CD14-positive monocyte (primary cell): ENCODE data around the gene RGS7. TPM values are rescaled to one million over a fixed set of nuclear protein-coding genes. Genes with fewer than 3 reads are reported as not detected.

Experiments
- DNase-seq, 3 donors: peaks; one replicate each; pipeline ENCODE4 v3.0.0-alpha.2; 2011 to 2022
- H2AFZ ChIP-seq: 2 replicates; pipeline ENCODE4 v1.6.0; 2012; ENCODE audit warnings: mild to moderate bottlenecking, low read depth, low read length, inconsistent platforms; ENCODE audit not compliant: insufficient read depth, poor library complexity, severe bottlenecking
- H3K27ac ChIP-seq, 2 donors: 1 replicate in 1 of 2; 2 replicates in 1 of 2; pipeline ENCODE4 v1.5.1; 2012 to 2013; ENCODE audit warnings: low read length in 2 of 2, control low read depth in 1 of 2, inconsistent platforms in 1 of 2, low read depth in 1 of 2, mild to moderate bottlenecking in 1 of 2
- H3K27me3 ChIP-seq, 2 donors: one replicate each; pipeline versions ENCODE4 v1.6.0 to v1.6.1; 2011 to 2013; ENCODE audit warnings: low read length in 2 of 2; ENCODE audit not compliant: control insufficient read depth in 2 of 2, insufficient read depth in 2 of 2
- H3K36me3 ChIP-seq, 2 donors: replicated peaks in 1 of 2; 1 replicate in 1 of 2; 2 replicates in 1 of 2; pipeline versions ENCODE4 v1.5.1 to v1.6.1; 2012 to 2013; ENCODE audit warnings: low read length in 2 of 2, control low read depth in 1 of 2, inconsistent platforms in 1 of 2, mild to moderate bottlenecking in 1 of 2; ENCODE audit not compliant: insufficient read depth in 2 of 2, control insufficient read depth in 1 of 2
- H3K4me1 ChIP-seq, 2 donors: 1 replicate in 1 of 2; 2 replicates in 1 of 2; pipeline versions ENCODE4 v1.5.1 to v1.6.1; 2012 to 2013; ENCODE audit warnings: low read length in 2 of 2, control low read depth in 1 of 2, inconsistent platforms in 1 of 2, mild to moderate bottlenecking in 1 of 2, moderate library complexity in 1 of 2; ENCODE audit not compliant: insufficient read depth in 2 of 2, control insufficient read depth in 1 of 2
- H3K4me2 ChIP-seq: replicated peaks from 2 replicates; pipeline ENCODE3; 2012; ENCODE audit warnings: low read length, moderate library complexity, mild to moderate bottlenecking; ENCODE audit not compliant: poor library complexity, severe bottlenecking; ENCODE audit errors: extremely low read depth
- H3K4me3 ChIP-seq, 3 experiments: fragments of 200-600 bp in 1 of 3; sonication (generic) in 1 of 3; replicated peaks in 1 of 3; 1 replicate in 2 of 3; 2 replicates in 1 of 3; pipeline ENCODE4 v1.5.1; 2011 to 2013; ENCODE audit warnings: low read length in 3 of 3, mild to moderate bottlenecking in 3 of 3, control low read depth in 2 of 3, low read depth in 2 of 3, inconsistent platforms in 1 of 3, moderate library complexity in 1 of 3
- H3K79me2 ChIP-seq: 2 replicates; pipeline ENCODE4 v1.6.0; 2012; ENCODE audit warnings: mild to moderate bottlenecking, control low read depth, inconsistent platforms, low read length, moderate library complexity; ENCODE audit not compliant: insufficient read depth
- H3K9ac ChIP-seq: 2 replicates; pipeline ENCODE4 v1.6.0; 2017; ENCODE audit warnings: low read length, mild to moderate bottlenecking; ENCODE audit not compliant: insufficient read depth, poor library complexity, severe bottlenecking
- H3K9me3 ChIP-seq, 2 donors: replicated peaks in 1 of 2; 1 replicate in 1 of 2; 2 replicates in 1 of 2; pipeline versions ENCODE4 v1.5.1 to v1.6.1; 2012 to 2013; ENCODE audit warnings: low read length in 2 of 2, control low read depth in 1 of 2; ENCODE audit not compliant: control insufficient read depth in 1 of 2, insufficient read depth in 1 of 2
- H4K20me1 ChIP-seq: 2 replicates; pipeline ENCODE4 v1.6.0; 2012; ENCODE audit warnings: mild to moderate bottlenecking, low read length, control low read depth, moderate library complexity; ENCODE audit not compliant: insufficient read depth
- H3K27ac Mint-ChIP-seq, 7 donors: one replicate each; pipeline ENCODE4 v1.8.0; 2020; ENCODE audit warnings: mild to moderate bottlenecking in 7 of 7, mixed read lengths in 7 of 7, moderate library complexity in 6 of 7, inconsistent platforms in 2 of 7
- H3K27me3 Mint-ChIP-seq, 3 donors: one replicate each; pipeline ENCODE4 v1.8.0; 2021 to 2022; ENCODE audit warnings: low read depth in 3 of 3, mild to moderate bottlenecking in 3 of 3, mixed read lengths in 3 of 3, moderate library complexity in 3 of 3, inconsistent platforms in 1 of 3
- H3K36me3 Mint-ChIP-seq, 2 donors: one replicate each; pipeline ENCODE4 v1.8.0; 2020; ENCODE audit warnings: mixed read lengths in 2 of 2, inconsistent platforms in 1 of 2, mild to moderate bottlenecking in 1 of 2
- H3K4me1 Mint-ChIP-seq: one replicate; pipeline ENCODE4 v1.8.0; 2020; ENCODE audit warnings: mild to moderate bottlenecking, mixed read lengths
- H3K4me3 Mint-ChIP-seq, 2 donors: one replicate each; pipeline ENCODE4 v1.8.0; 2020; ENCODE audit warnings: mild to moderate bottlenecking in 2 of 2, mixed read lengths in 2 of 2, moderate library complexity in 1 of 2
- H3K9me3 Mint-ChIP-seq, 7 donors: one replicate each; pipeline ENCODE4 v1.8.0; 2020 to 2022; ENCODE audit warnings: mixed read lengths in 7 of 7, mild to moderate bottlenecking in 6 of 7, moderate library complexity in 6 of 7, inconsistent platforms in 2 of 7
- WGBS: methylation state at CpG from one replicate; pipeline ENCODE4 v1.1.5; 2013; ENCODE audit warnings: missing lambda C conversion rate; ENCODE audit not compliant: insufficient coverage; 5-methylcytosine and 5-hydroxymethylcytosine counted together
- intact Hi-C, 2 donors: fragments of 100-400 bp; cut with micrococcal nuclease; formaldehyde crosslinking; loops; one replicate each; pipeline versions ENCODE4 v1.15.0 to v1.15.1; 2023
- polyA plus RNA-seq, 3 donors: library from polyadenylated mRNA; depleted of rRNA in 1 of 3; unstranded in 2 of 3; stranded (reverse) in 1 of 3; fragments of 300-500 nt in 2 of 3; fragments of >200 nt in 1 of 3; fragmentation: Illumina TruSeq in 2 of 3; gene quantifications; 1 replicate in 2 of 3; 2 replicates in 1 of 3; pipeline ENCODE4 v1.2.3, GENCODE V29; 2012 to 2021
- TF ChIP-seq, protein P1 (sequence below): fragments of 200-600 bp; IDR thresholded peaks from one replicate; pipeline ENCODE4 v1.8.0; 2022; ENCODE audit warnings: antibody characterized with exemption, mild to moderate bottlenecking

The RGS7 gene
- polyA plus RNA-seq, 3 donors: not detected

- Histone ChIP-seq H3K4me1 (no peaks in the 10 kb centered on the region), H3K27ac (no peak overlapping the region), H2AFZ (no peak overlapping the region), H3K79me2 (no peaks in the 10 kb centered on the region), H3K4me3 (no peak overlapping the region), H4K20me1 (no peaks in the 10 kb centered on the region), H3K27me3 (no peaks in the 10 kb centered on the region), H3K9me3 (peaks cover 0 to 9% of the 10 kb centered on the region in 2 donors), H3K9ac (no peak overlapping the region), H3K36me3 (no peaks in the 10 kb centered on the region), H3K4me2 (no peak overlapping the region)
- H3K27ac Mint-ChIP-seq: no peak overlapping the region
- no CpG with 5 or more reads among the region's 5 CpGs for WGBS
- intact Hi-C loops: no loop called here
- no peaks in the 10 kb centered on the region for H3K4me1 Mint-ChIP-seq
- peaks cover 0 to 2% (median 0%) of the 10 kb centered on the region in 3 donors for H3K27me3 Mint-ChIP-seq
- peaks cover 0 to 12% (median 5%) of the 10 kb centered on the region in 7 donors for H3K9me3 Mint-ChIP-seq
- TF ChIP-seq, protein P1, sequence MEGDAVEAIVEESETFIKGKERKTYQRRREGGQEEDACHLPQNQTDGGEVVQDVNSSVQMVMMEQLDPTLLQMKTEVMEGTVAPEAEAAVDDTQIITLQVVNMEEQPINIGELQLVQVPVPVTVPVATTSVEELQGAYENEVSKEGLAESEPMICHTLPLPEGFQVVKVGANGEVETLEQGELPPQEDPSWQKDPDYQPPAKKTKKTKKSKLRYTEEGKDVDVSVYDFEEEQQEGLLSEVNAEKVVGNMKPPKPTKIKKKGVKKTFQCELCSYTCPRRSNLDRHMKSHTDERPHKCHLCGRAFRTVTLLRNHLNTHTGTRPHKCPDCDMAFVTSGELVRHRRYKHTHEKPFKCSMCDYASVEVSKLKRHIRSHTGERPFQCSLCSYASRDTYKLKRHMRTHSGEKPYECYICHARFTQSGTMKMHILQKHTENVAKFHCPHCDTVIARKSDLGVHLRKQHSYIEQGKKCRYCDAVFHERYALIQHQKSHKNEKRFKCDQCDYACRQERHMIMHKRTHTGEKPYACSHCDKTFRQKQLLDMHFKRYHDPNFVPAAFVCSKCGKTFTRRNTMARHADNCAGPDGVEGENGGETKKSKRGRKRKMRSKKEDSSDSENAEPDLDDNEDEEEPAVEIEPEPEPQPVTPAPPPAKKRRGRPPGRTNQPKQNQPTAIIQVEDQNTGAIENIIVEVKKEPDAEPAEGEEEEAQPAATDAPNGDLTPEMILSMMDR: no peak
- no peak overlapping the region for H3K4me3 Mint-ChIP-seq
- DNase-seq: no peak
- H3K36me3 Mint-ChIP-seq: no peaks in the 10 kb centered on the region
Measured at GRCh38 chr1:241131636-241132194, 225.3 kb downstream of the RGS7 start.

DNA sequence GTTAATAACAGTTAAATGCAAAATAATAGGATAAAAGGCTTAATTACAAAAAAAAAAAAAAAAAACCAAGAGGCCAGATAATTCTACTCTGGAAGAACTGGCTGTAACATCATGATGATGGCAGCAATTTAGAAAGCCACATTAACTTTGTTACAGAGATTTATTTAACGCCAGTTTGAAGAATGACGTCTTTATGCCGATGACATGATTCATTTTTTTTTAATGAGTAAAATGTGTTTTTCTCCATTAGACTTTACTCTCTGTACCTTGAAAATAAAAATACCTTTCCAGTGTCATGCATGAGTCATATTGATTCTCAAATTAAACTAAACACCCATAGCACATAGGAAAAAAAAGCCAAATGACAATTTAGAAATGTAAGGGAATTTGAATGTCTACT, 226.1 kb downstream of the RGS7 start:
- H3K9ac ChIP-seq: no peak overlapping the region
- no peak overlapping the region for H2AFZ ChIP-seq
- H3K9me3 Mint-ChIP-seq: peaks cover 0 to 12% (median 5%) of the 10 kb centered on the region in 7 donors
- H3K4me1 Mint-ChIP-seq: no peaks in the 10 kb centered on the region
- H3K4me3 ChIP-seq: no peak overlapping the region
- no peak overlapping the region for H3K4me3 Mint-ChIP-seq
- no CpG with 5 or more reads among the region's 3 CpGs for WGBS
- no peak overlapping the region for H3K4me2 ChIP-seq
- H3K27me3 Mint-ChIP-seq: peaks cover 0 to 2% (median 0%) of the 10 kb centered on the region in 3 donors
- peaks cover 0 to 9% of the 10 kb centered on the region in 2 donors for H3K9me3 ChIP-seq
- DNase-seq: no peak
- H3K27ac Mint-ChIP-seq: no peak overlapping the region
- H3K27ac ChIP-seq: no peak overlapping the region
- H3K36me3 ChIP-seq: no peaks in the 10 kb centered on the region
- TF ChIP-seq, protein P1: no peak
- H4K20me1 ChIP-seq: no peaks in the 10 kb centered on the region
- no peaks in the 10 kb centered on the region for H3K36me3 Mint-ChIP-seq
- intact Hi-C loops: no loop called here
- H3K4me1 ChIP-seq: no peaks in the 10 kb centered on the region
- no peaks in the 10 kb centered on the region for H3K27me3 ChIP-seq
- no peaks in the 10 kb centered on the region for H3K79me2 ChIP-seq
